ENCODE measurements around the gene SURF6. TPM values are rescaled to one million over a fixed set of nuclear protein-coding genes. Genes with fewer than 3 reads are reported as not detected.

The SURF6 gene
- total and polyA plus RNA-seq, 7 donors: 13.9 to 43.1 (median 20.1) TPM

DNA sequence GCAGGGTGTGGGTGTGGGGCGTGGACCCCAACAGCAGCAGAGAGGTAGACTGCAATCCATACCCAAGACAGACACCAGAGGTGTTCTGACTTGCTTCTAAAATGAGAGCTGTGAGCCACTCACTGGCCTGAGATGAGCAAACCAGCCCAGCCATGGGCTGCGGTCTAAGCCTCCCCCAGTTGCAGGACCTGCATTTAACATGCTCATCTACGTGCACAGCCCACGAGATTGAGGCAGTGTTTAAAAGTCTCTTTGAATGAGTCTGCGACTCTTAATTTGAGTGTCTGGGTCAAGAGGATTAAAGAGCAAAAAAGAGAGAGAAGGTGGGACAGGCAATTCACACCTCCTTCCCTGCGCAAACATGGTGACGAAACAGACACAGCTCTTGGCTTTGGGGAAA, 33.9 kb upstream of the SURF6 start:
- WGBS, 2 donors: 83 to 89% methylated on average over 7 of the region's 7 CpGs
- Histone ChIP-seq H3K27me3 (no peaks in the 10 kb centered on the region), H3K27ac (no peak overlapping the region), H3K4me3 (no peak overlapping the region), H3K36me3 (peaks cover 10 to 54% (median 23%) of the 10 kb centered on the region in 4 donors), H3K4me1 (peaks cover 0 to 81% (median 73%) of the 10 kb centered on the region in 4 donors), H3K9me3 (no peaks in the 10 kb centered on the region)
- intact Hi-C loops (cut with DNase I): no loop called here
- DNase-seq: no peak
- TF ChIP-seq POLR2AphosphoS5 (IDR thresholded peaks at IDR 0.05): no peak
- no peak for TF ChIP-seq POLR2A (IDR thresholded peaks at IDR 0.05)
- no peak for TF ChIP-seq EP300 (IDR thresholded peaks at IDR 0.05)
- TF ChIP-seq, protein P1, sequence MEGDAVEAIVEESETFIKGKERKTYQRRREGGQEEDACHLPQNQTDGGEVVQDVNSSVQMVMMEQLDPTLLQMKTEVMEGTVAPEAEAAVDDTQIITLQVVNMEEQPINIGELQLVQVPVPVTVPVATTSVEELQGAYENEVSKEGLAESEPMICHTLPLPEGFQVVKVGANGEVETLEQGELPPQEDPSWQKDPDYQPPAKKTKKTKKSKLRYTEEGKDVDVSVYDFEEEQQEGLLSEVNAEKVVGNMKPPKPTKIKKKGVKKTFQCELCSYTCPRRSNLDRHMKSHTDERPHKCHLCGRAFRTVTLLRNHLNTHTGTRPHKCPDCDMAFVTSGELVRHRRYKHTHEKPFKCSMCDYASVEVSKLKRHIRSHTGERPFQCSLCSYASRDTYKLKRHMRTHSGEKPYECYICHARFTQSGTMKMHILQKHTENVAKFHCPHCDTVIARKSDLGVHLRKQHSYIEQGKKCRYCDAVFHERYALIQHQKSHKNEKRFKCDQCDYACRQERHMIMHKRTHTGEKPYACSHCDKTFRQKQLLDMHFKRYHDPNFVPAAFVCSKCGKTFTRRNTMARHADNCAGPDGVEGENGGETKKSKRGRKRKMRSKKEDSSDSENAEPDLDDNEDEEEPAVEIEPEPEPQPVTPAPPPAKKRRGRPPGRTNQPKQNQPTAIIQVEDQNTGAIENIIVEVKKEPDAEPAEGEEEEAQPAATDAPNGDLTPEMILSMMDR (IDR thresholded peaks at IDR 0.05): no peak

DNA sequence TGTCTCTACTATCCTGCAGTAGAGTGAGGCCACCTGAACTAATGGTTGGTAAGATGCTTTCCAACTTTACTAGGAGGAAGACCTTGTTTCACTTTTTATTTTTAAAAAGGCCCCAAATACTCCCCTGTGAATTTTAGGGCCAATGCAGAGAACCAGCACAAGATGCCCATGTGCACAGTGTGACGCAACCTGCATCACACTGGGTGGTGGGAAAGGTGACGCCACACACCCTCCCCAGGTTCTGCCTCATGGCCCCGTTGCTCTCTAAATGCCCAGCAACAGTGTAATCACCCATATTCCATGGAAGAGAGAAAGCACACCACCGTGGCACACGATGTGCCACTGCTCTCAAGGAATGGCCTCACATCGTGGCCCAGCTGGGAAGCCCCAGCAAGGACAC, 33.4 kb upstream of the SURF6 start:
- Histone ChIP-seq H3K4me1 (peaks cover 0 to 76% (median 68%) of the 10 kb centered on the region in 4 donors), H3K27me3 (no peaks in the 10 kb centered on the region), H3K36me3 (peaks cover 10 to 59% (median 25%) of the 10 kb centered on the region in 4 donors), H3K4me3 (no peak overlapping the region), H3K9me3 (no peaks in the 10 kb centered on the region), H3K27ac (no peak overlapping the region)
- no peak for DNase-seq
- intact Hi-C loops (cut with DNase I): no loop called here
- 86 to 88% methylated on average over 6 of the region's 6 CpGs for WGBS, 2 donors
- TF ChIP-seq POLR2AphosphoS5 (IDR thresholded peaks at IDR 0.05): no peak
- TF ChIP-seq, protein P1 (IDR thresholded peaks at IDR 0.05): no peak
- no peak for TF ChIP-seq POLR2A (IDR thresholded peaks at IDR 0.05)
- TF ChIP-seq EP300 (IDR thresholded peaks at IDR 0.05): no peak

DNA sequence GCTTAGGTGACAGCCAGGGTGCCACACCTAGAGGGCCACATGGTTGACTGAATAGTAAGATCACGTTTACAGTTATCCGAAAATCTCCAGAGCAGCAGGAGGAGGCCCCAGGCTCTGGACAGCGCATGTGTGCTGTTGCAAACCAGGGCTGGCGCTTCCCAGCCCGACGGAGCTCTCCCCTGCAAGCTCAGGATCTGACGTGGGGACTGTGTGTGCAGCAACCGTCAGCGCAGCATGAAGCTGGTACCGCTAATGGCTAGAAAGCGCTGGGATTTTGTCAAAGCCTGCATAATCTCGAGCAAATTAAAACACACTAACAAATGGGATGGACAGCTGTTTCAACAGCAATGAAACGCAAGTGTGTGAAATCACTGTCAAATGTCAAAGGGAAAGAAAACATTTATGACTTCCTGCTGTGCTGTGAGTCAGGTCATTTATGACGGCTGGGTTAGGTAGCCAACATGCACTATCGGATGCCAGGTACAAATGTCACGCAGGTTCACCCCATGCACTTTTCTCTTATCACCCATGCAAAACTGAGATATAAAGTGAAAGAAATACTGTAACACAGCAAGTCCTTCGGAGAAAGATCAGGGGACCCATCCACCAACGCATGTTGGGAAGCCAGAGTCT, 32.4 kb upstream of the SURF6 start:
- Histone ChIP-seq H3K4me1 (peaks cover 0 to 66% (median 60%) of the 10 kb centered on the region in 4 donors), H3K4me3 (no peak overlapping the region), H3K36me3 (peaks cover 13 to 68% (median 29%) of the 10 kb centered on the region in 4 donors), H3K9me3 (no peaks in the 10 kb centered on the region), H3K27me3 (no peaks in the 10 kb centered on the region), H3K27ac (no peak overlapping the region)
- 14 to 57% methylated on average over 18 of the region's 18 CpGs for WGBS, 2 donors
- no peak for DNase-seq
- TF ChIP-seq POLR2A (IDR thresholded peaks at IDR 0.05): no peak
- TF ChIP-seq POLR2AphosphoS5 (IDR thresholded peaks at IDR 0.05): no peak
- no peak for TF ChIP-seq EP300 (IDR thresholded peaks at IDR 0.05)
- TF ChIP-seq, protein P1 (IDR thresholded peaks at IDR 0.05): no peak
- intact Hi-C loops (cut with DNase I): no loop called here

DNA sequence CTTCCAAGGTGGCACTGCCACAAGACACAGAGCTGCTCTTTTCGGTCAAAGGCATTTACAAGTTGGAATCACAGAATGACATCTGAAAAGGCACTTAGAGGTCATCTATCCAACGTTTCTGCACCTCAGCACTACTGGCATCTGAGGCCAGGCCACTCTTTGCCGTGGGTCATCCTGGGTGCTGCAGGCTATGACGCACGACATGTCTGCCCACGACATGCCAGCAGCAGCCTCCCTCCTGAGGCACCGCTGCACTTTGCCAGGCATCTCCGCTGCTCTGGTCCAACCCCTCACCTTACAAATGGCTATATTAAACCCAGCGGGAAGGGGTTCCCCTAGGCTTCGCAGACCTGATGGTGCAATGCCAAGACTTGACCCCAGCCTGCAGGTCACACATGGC, 31.8 kb upstream of the SURF6 start:
- Histone ChIP-seq H3K4me1 (peaks cover 0 to 60% (median 54%) of the 10 kb centered on the region in 4 donors), H3K36me3 (peaks cover 16 to 68% (median 33%) of the 10 kb centered on the region in 4 donors), H3K9me3 (no peaks in the 10 kb centered on the region), H3K27ac (no peak overlapping the region), H3K27me3 (no peaks in the 10 kb centered on the region), H3K4me3 (no peak overlapping the region)
- 75 to 90% methylated on average over 10 of the region's 10 CpGs for WGBS, 2 donors
- intact Hi-C loops (cut with DNase I): no loop called here
- TF ChIP-seq, protein P1 (IDR thresholded peaks at IDR 0.05): no peak
- TF ChIP-seq POLR2A (IDR thresholded peaks at IDR 0.05): no peak
- no peak for TF ChIP-seq POLR2AphosphoS5 (IDR thresholded peaks at IDR 0.05)
- TF ChIP-seq EP300 (IDR thresholded peaks at IDR 0.05): no peak
- no peak for DNase-seq

Measured in sigmoid colon (tissue), 7 donors.